H1 (cell line): ENCODE data around the gene NYAP2. TPM values are rescaled to one million over a fixed set of nuclear protein-coding genes. Genes with fewer than 3 reads are reported as not detected.

Source experiments
- CREB1 ChIP-seq: IDR thresholded peaks from 2 replicates; pipeline ENCODE4 v1.6.1; 2012; ENCODE audit warnings: inconsistent platforms
- SIN3A ChIP-seq, 2 experiments: IDR thresholded peaks in 1 of 2; conservative IDR thresholded peaks in 1 of 2; 2 replicates each; pipeline ENCODE4 v1.6.1; 2011 to 2012; ENCODE audit warnings: low read length in 2 of 2, improper control_type of control experiment in 1 of 2, low read depth in 1 of 2, mild to moderate bottlenecking in 1 of 2
- SIRT6 ChIP-seq: IDR thresholded peaks from one replicate; pipeline ENCODE4 v1.7.1; 2012; ENCODE audit warnings: low read length, inconsistent platforms
- SP1 ChIP-seq: IDR thresholded peaks from 2 replicates; pipeline ENCODE4 v1.6.1; 2011; ENCODE audit warnings: low read depth, low read length
- YY1 ChIP-seq: IDR thresholded peaks from 2 replicates; pipeline ENCODE4 v1.6.1; 2011; ENCODE audit warnings: low read depth, mild to moderate bottlenecking, low read length
- polyA plus RNA-seq, 7 experiments: library from polyadenylated mRNA; depleted of rRNA in 3 of 7; stranded (reverse) in 5 of 7; unstranded in 2 of 7; fragments of >200 nt in 5 of 7; fragments of 200-250 nt in 2 of 7; gene quantifications; 1 replicate in 5 of 7; 2 replicates in 1 of 7; 4 replicates in 1 of 7; pipeline versions ENCODE4 v1.2.1 to v1.2.3, GENCODE V29; 2011 to 2013; ENCODE audit warnings: missing spikeins in 2 of 7, mixed read lengths in 2 of 7
- total RNA-seq: library from RNA; stranded (reverse); fragmentation: NEBNext Ultra II Directional; extraction: Animal tissue kit (Norgen Biotek cat#: 25700); gene quantifications from 2 replicates; pipeline ENCODE4 v1.2.1, GENCODE V29; 2021
- TF ChIP-seq, protein P1 (sequence below): fragments of 300-600 bp; sonication (generic); IDR thresholded peaks from 2 replicates; pipeline ENCODE4 v1.7.1; 2012; ENCODE audit warnings: low read length, moderate library complexity, mild to moderate bottlenecking, inconsistent platforms; ENCODE audit not compliant: insufficient replicate concordance

The NYAP2 gene
- total and polyA plus RNA-seq, 2 of the 8 experiments (the other 6 are each of a cell fraction or from before 2014, with no cell fraction given), result not detected

DNA sequence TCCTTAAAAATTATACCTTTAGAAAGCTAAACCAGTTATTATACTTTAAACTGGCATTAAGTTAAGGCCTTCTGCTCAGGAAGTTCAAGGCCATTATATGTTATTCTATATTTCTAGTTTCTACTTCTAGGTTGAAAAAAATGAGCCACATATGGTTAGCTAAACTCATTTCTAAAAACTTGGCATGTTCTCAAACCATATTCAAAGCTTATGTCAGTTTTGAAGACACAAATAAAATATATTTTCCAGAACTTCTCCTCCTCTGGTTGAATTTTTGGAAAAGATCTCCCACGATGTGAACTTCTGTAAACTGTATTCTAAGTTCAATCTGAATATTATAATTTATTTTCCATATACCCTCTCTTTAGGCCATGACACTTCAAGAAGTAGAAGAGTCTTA is 103.5 kb downstream of the NYAP2 start (continued):
- TF ChIP-seq, protein P1, sequence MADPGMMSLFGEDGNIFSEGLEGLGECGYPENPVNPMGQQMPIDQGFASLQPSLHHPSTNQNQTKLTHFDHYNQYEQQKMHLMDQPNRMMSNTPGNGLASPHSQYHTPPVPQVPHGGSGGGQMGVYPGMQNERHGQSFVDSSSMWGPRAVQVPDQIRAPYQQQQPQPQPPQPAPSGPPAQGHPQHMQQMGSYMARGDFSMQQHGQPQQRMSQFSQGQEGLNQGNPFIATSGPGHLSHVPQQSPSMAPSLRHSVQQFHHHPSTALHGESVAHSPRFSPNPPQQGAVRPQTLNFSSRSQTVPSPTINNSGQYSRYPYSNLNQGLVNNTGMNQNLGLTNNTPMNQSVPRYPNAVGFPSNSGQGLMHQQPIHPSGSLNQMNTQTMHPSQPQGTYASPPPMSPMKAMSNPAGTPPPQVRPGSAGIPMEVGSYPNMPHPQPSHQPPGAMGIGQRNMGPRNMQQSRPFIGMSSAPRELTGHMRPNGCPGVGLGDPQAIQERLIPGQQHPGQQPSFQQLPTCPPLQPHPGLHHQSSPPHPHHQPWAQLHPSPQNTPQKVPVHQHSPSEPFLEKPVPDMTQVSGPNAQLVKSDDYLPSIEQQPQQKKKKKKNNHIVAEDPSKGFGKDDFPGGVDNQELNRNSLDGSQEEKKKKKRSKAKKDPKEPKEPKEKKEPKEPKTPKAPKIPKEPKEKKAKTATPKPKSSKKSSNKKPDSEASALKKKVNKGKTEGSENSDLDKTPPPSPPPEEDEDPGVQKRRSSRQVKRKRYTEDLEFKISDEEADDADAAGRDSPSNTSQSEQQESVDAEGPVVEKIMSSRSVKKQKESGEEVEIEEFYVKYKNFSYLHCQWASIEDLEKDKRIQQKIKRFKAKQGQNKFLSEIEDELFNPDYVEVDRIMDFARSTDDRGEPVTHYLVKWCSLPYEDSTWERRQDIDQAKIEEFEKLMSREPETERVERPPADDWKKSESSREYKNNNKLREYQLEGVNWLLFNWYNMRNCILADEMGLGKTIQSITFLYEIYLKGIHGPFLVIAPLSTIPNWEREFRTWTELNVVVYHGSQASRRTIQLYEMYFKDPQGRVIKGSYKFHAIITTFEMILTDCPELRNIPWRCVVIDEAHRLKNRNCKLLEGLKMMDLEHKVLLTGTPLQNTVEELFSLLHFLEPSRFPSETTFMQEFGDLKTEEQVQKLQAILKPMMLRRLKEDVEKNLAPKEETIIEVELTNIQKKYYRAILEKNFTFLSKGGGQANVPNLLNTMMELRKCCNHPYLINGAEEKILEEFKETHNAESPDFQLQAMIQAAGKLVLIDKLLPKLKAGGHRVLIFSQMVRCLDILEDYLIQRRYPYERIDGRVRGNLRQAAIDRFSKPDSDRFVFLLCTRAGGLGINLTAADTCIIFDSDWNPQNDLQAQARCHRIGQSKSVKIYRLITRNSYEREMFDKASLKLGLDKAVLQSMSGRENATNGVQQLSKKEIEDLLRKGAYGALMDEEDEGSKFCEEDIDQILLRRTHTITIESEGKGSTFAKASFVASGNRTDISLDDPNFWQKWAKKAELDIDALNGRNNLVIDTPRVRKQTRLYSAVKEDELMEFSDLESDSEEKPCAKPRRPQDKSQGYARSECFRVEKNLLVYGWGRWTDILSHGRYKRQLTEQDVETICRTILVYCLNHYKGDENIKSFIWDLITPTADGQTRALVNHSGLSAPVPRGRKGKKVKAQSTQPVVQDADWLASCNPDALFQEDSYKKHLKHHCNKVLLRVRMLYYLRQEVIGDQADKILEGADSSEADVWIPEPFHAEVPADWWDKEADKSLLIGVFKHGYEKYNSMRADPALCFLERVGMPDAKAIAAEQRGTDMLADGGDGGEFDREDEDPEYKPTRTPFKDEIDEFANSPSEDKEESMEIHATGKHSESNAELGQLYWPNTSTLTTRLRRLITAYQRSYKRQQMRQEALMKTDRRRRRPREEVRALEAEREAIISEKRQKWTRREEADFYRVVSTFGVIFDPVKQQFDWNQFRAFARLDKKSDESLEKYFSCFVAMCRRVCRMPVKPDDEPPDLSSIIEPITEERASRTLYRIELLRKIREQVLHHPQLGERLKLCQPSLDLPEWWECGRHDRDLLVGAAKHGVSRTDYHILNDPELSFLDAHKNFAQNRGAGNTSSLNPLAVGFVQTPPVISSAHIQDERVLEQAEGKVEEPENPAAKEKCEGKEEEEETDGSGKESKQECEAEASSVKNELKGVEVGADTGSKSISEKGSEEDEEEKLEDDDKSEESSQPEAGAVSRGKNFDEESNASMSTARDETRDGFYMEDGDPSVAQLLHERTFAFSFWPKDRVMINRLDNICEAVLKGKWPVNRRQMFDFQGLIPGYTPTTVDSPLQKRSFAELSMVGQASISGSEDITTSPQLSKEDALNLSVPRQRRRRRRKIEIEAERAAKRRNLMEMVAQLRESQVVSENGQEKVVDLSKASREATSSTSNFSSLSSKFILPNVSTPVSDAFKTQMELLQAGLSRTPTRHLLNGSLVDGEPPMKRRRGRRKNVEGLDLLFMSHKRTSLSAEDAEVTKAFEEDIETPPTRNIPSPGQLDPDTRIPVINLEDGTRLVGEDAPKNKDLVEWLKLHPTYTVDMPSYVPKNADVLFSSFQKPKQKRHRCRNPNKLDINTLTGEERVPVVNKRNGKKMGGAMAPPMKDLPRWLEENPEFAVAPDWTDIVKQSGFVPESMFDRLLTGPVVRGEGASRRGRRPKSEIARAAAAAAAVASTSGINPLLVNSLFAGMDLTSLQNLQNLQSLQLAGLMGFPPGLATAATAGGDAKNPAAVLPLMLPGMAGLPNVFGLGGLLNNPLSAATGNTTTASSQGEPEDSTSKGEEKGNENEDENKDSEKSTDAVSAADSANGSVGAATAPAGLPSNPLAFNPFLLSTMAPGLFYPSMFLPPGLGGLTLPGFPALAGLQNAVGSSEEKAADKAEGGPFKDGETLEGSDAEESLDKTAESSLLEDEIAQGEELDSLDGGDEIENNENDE, result no peak
- no peak for TF ChIP-seq CREB1
- no peak for TF ChIP-seq SIRT6
- TF ChIP-seq SP1, result no peak
- TF ChIP-seq YY1, result no peak
- TF ChIP-seq SIN3A (conservative IDR thresholded peaks at IDR 0.05 in 1 of 2, IDR thresholded peaks at IDR 0.05 in 1 of 2; ENCODE audit: low read depth in 1 of 2, low read length in 2 of 2), result no peak
- TF ChIP-seq, all 59 proteins: peak for 0
